ENCODE results near the gene WFIKKN1. TPM values are rescaled to one million over a fixed set of nuclear protein-coding genes. Genes with fewer than 3 reads are reported as not detected.

The WFIKKN1 gene
- total and polyA plus RNA-seq, 2 of the 13 experiments (the other 11 are each of a cell fraction or from before 2014, with no cell fraction given) = 1.7 to 4.9 TPM

DNA sequence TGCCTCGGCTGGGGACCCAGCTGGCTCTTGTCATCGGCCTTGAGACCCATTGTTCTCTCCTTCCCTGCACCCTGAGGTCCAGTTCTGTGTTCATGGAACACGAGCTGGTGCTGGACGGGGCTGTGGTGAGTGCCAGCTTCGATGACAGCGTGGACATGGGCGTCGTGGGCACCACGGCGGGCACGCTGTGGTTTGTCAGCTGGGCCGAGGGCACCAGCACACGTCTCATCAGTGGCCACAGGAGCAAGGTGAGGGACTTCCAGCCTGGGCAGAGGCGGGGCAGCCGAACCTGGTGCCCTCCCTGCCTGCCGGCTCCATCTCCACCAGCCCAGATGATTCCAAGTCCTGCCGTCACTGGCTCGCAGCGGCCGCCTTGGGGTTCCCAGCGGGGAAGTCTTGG, 31.8 kb downstream of the WFIKKN1 start:
- Histone ChIP-seq H3K36me3 (replicated peaks in 1 of 2; ENCODE audit: control insufficient read depth in 1 of 2, insufficient read depth in 2 of 2, low read length in 2 of 2) (no peaks in the 10 kb centered on the region; a peak in 1 of 5 replicates), H4K20me1 (ENCODE audit: insufficient read depth, low read length) (no peaks in the 10 kb centered on the region), H3K9me3 (ENCODE audit: low read length) (no peaks in the 10 kb centered on the region), H3K4me1 (ENCODE audit: insufficient read depth, low read length) (peaks cover 5% of the 10 kb centered on the region), H3K27ac (ENCODE audit: extremely low read length, insufficient read depth, low read length) (no peak overlapping the region), H3K4me3 (replicated peaks in 1 of 3; ENCODE audit: insufficient read depth in 1 of 3, low read depth in 2 of 3, low read length in 3 of 3) (no peak overlapping the region), H3K9ac (ENCODE audit: insufficient read depth, low read depth, low read length) (no peak overlapping the region), H2AFZ (ENCODE audit: low read length) (no peak overlapping the region), H3K79me2 (ENCODE audit: insufficient read depth, low read length) (no peaks in the 10 kb centered on the region), H3K4me2 (ENCODE audit: low read depth, low read length) (no peak overlapping the region), H3K27me3 (ENCODE audit: control insufficient read depth in 1 of 2, insufficient read depth in 2 of 2, low read length in 2 of 2) (no peaks in the 10 kb centered on the region)
- DNase-seq (ENCODE audit: low spot score) = no peak
- intact Hi-C loops (cut with micrococcal nuclease; ENCODE audit: unreplicated experiment) = no loop called here
- WGBS (ENCODE audit: low lambda C conversion rate) = 97% methylated on average over 17 of the region's 21 CpGs
- no peak for FAIRE-seq
- ChIA-PET CTCF (ENCODE audit: low intra/inter-chr PET ratio, low total read pairs) (no interaction called here), POLR2A (no interaction called here)
- in situ Hi-C loops (cut with HindIII; ENCODE audit: extremely low pct_ligation_motif_present, low pct_unique_long_range_greater_than_20kb) = no loop called here
- no peak for ATAC-seq
- no TSS peak for BruUV-seq (replicated peaks)
- TF ChIP-seq NAIF1 (CRISPR knock-in tag; IDR thresholded peaks at IDR 0.05; ENCODE audit: borderline replicate concordance) (no peak), HOXA7 (CRISPR knock-in tag; IDR thresholded peaks at IDR 0.05) (no peak), TMF1 (CRISPR knock-in tag; IDR thresholded peaks at IDR 0.05; ENCODE audit: low read depth) (no peak), RFXAP (CRISPR knock-in tag; IDR thresholded peaks at IDR 0.05; ENCODE audit: borderline replicate concordance) (no peak), ZNF790 (CRISPR knock-in tag; IDR thresholded peaks at IDR 0.05; ENCODE audit: borderline replicate concordance) (no peak), TP53 (CRISPR knock-in tag; conservative IDR thresholded peaks at IDR 0.05) (no peak), ZNF557 (CRISPR knock-in tag; IDR thresholded peaks at IDR 0.05) (no peak), ZNF546 (CRISPR knock-in tag; conservative IDR thresholded peaks at IDR 0.05) (no peak), MEIS1 (CRISPR knock-in tag; IDR thresholded peaks at IDR 0.05; ENCODE audit: borderline replicate concordance) (no peak), ARNT2 (CRISPR knock-in tag; IDR thresholded peaks at IDR 0.05; ENCODE audit: low read depth) (no peak), MIXL1 (CRISPR knock-in tag; IDR thresholded peaks at IDR 0.05) (no peak)
- TF ChIP-seq, protein P1, sequence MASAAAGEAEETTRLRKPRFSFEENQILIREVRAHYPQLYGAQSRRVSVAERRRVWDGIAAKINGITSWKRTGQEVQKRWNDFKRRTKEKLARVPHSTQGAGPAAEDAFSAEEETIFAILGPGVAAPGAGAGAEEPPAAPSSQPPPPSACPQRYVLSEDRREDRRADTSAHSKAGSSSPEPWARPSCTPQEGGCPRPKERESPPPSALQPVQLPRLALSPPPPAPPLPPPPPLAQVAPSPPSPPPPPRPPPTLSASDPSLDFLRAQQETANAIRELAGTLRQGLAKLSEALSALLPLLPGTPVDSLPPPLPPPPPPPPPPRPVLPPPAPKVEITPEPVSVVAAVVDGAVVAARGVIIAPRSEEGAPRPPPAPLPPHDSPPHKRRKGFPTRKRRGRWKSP (CRISPR knock-in tag; IDR thresholded peaks at IDR 0.05) = no peak
- TF ChIP-seq, protein P2, sequence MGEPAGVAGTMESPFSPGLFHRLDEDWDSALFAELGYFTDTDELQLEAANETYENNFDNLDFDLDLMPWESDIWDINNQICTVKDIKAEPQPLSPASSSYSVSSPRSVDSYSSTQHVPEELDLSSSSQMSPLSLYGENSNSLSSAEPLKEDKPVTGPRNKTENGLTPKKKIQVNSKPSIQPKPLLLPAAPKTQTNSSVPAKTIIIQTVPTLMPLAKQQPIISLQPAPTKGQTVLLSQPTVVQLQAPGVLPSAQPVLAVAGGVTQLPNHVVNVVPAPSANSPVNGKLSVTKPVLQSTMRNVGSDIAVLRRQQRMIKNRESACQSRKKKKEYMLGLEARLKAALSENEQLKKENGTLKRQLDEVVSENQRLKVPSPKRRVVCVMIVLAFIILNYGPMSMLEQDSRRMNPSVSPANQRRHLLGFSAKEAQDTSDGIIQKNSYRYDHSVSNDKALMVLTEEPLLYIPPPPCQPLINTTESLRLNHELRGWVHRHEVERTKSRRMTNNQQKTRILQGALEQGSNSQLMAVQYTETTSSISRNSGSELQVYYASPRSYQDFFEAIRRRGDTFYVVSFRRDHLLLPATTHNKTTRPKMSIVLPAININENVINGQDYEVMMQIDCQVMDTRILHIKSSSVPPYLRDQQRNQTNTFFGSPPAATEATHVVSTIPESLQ (CRISPR knock-in tag; conservative IDR thresholded peaks at IDR 0.05) = no peak
- TF ChIP-seq, protein P3, sequence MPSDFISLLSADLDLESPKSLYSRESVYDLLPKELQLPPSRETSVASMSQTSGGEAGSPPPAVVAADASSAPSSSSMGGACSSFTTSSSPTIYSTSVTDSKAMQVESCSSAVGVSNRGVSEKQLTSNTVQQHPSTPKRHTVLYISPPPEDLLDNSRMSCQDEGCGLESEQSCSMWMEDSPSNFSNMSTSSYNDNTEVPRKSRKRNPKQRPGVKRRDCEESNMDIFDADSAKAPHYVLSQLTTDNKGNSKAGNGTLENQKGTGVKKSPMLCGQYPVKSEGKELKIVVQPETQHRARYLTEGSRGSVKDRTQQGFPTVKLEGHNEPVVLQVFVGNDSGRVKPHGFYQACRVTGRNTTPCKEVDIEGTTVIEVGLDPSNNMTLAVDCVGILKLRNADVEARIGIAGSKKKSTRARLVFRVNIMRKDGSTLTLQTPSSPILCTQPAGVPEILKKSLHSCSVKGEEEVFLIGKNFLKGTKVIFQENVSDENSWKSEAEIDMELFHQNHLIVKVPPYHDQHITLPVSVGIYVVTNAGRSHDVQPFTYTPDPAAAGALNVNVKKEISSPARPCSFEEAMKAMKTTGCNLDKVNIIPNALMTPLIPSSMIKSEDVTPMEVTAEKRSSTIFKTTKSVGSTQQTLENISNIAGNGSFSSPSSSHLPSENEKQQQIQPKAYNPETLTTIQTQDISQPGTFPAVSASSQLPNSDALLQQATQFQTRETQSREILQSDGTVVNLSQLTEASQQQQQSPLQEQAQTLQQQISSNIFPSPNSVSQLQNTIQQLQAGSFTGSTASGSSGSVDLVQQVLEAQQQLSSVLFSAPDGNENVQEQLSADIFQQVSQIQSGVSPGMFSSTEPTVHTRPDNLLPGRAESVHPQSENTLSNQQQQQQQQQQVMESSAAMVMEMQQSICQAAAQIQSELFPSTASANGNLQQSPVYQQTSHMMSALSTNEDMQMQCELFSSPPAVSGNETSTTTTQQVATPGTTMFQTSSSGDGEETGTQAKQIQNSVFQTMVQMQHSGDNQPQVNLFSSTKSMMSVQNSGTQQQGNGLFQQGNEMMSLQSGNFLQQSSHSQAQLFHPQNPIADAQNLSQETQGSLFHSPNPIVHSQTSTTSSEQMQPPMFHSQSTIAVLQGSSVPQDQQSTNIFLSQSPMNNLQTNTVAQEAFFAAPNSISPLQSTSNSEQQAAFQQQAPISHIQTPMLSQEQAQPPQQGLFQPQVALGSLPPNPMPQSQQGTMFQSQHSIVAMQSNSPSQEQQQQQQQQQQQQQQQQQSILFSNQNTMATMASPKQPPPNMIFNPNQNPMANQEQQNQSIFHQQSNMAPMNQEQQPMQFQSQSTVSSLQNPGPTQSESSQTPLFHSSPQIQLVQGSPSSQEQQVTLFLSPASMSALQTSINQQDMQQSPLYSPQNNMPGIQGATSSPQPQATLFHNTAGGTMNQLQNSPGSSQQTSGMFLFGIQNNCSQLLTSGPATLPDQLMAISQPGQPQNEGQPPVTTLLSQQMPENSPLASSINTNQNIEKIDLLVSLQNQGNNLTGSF (CRISPR knock-in tag; IDR thresholded peaks at IDR 0.05) = no peak
